Inferior parietal cortex (tissue), 1 donor: ENCODE results near the gene BAZ2B.

ENCODE experiments used
- DNase-seq: peaks from one replicate; pipeline ENCODE4 v3.0.0-alpha.2; 2016; ENCODE audit errors: extremely low spot score

Gene BAZ2B

GRCh38 chr2:159584796-159585195 is 31.6 kb downstream of the BAZ2B start:
- DNase-seq, result no peak

GRCh38 chr2:159573846-159574606 is 42.3 kb downstream of the BAZ2B start:
- no peak for DNase-seq

GRCh38 chr2:159573294-159573693 is 43.1 kb downstream of the BAZ2B start:
- no peak for DNase-seq

- no peak for DNase-seq
Observed at GRCh38 chr2:159572459-159572858, 43.9 kb downstream of the BAZ2B start.

GRCh38 chr2:159571540-159572260 is 44.6 kb downstream of the BAZ2B start:
- no peak for DNase-seq

- DNase-seq, result no peak
Observed at GRCh38 chr2:159564081-159564480, 52.3 kb downstream of the BAZ2B start.

- no peak for DNase-seq
Observed at GRCh38 chr2:159562248-159562647, 54.1 kb downstream of the BAZ2B start.

- no peak for DNase-seq
Observed at GRCh38 chr2:159561786-159562185, 54.6 kb downstream of the BAZ2B start.

- DNase-seq, result no peak
Observed at GRCh38 chr2:159561242-159561641, 55.1 kb downstream of the BAZ2B start.

GRCh38 chr2:159559034-159559433 is 57.3 kb downstream of the BAZ2B start:
- no peak for DNase-seq

GRCh38 chr2:159558479-159558878 is 57.9 kb downstream of the BAZ2B start:
- no peak for DNase-seq

- no peak for DNase-seq
Observed at GRCh38 chr2:159557437-159558034, 58.8 kb downstream of the BAZ2B start.

- no peak for DNase-seq
Observed at GRCh38 chr2:159555651-159556392, 60.5 kb downstream of the BAZ2B start.

GRCh38 chr2:159553727-159554126 is 62.6 kb downstream of the BAZ2B start:
- DNase-seq, result no peak

- no peak for DNase-seq
Observed at GRCh38 chr2:159551806-159552205, 64.5 kb downstream of the BAZ2B start.

GRCh38 chr2:159550231-159550630 is 66.1 kb downstream of the BAZ2B start:
- no peak for DNase-seq

- no peak for DNase-seq
Observed at GRCh38 chr2:159549234-159549633, 67.1 kb downstream of the BAZ2B start.

- no peak for DNase-seq
Observed at GRCh38 chr2:159546716-159547430, 69.5 kb downstream of the BAZ2B start.

GRCh38 chr2:159546039-159546438 is 70.3 kb downstream of the BAZ2B start:
- DNase-seq, result no peak

GRCh38 chr2:159545085-159545484 is 71.3 kb downstream of the BAZ2B start:
- no peak for DNase-seq

GRCh38 chr2:159542101-159542500 is 74.2 kb downstream of the BAZ2B start:
- no peak for DNase-seq

GRCh38 chr2:159539701-159540100 is 76.6 kb downstream of the BAZ2B start:
- no peak for DNase-seq
